PC-9 (cell line): ENCODE measurements around the gene KCNK5. TPM values are rescaled to one million over a fixed set of nuclear protein-coding genes. Genes with fewer than 3 reads are reported as not detected.

Experiments
- BruUV-seq: library from RNA; stranded (reverse); fragments of 400-500 nt; replicated peaks from 2 replicates; lab custom pipeline; 2021; lab: Mats Ljungman, UMichigan
- CTCF ChIA-PET: fragments of 300-600 bp; sonication (Branson Sonifier 250); formaldehyde crosslinking; loops from one replicate; lab custom pipeline; 2022; ENCODE audit warnings: antibody characterized with exemption; lab: Charles Lee
- POLR2A ChIA-PET: fragments of 300-600 bp; sonication (Branson Sonifier 250); formaldehyde crosslinking; loops from one replicate; lab custom pipeline; 2022; ENCODE audit warnings: antibody characterized with exemption; ENCODE audit not compliant: unreplicated experiment; lab: Charles Lee
- DNase-seq, 2 experiments: peaks; one replicate each; pipeline versions ENCODE4 v3.0.0 to v3.0.0-alpha.2; 2015 to 2022; ENCODE audit warnings: mixed read lengths in 1 of 2
- H2AFZ ChIP-seq: fragments of 200-600 bp; sonication (generic); 2 replicates; pipeline ENCODE4 v1.8.1; 2017; ENCODE audit warnings: antibody characterized with exemption
- H3F3A ChIP-seq: fragments of 200-600 bp; sonication (generic); 2 replicates; pipeline ENCODE4 v1.8.1; 2017; ENCODE audit warnings: antibody characterized with exemption, mild to moderate bottlenecking, low read depth; ENCODE audit not compliant: insufficient read depth
- H3K27ac ChIP-seq: fragments of 200-600 bp; sonication (generic); 2 replicates; pipeline ENCODE4 v1.6.1; 2016; ENCODE audit warnings: mixed run types
- H3K27me3 ChIP-seq: fragments of 200-600 bp; sonication (generic); 2 replicates; pipeline ENCODE4 v1.6.1; 2016; ENCODE audit warnings: low read depth, mixed run types; ENCODE audit not compliant: insufficient read depth
- H3K36me3 ChIP-seq: fragments of 200-600 bp; sonication (generic); 2 replicates; pipeline ENCODE4 v1.6.1; 2016; ENCODE audit warnings: low read depth, mixed run types
- H3K4me1 ChIP-seq: fragments of 200-600 bp; sonication (generic); replicated peaks from 2 replicates; pipeline ENCODE4 v1.6.1; 2016; ENCODE audit warnings: mixed run types; ENCODE audit not compliant: insufficient read depth
- H3K4me2 ChIP-seq: fragments of 200-600 bp; sonication (generic); 2 replicates; pipeline ENCODE4 v1.6.1; 2017; ENCODE audit warnings: mixed run types
- H3K4me3 ChIP-seq: fragments of 200-600 bp; sonication (generic); 2 replicates; pipeline ENCODE4 v1.6.1; 2016; ENCODE audit warnings: mixed run types
- H3K79me2 ChIP-seq: fragments of 200-600 bp; sonication (generic); 2 replicates; pipeline ENCODE4 v1.6.1; 2017; ENCODE audit warnings: low read depth, mixed run types
- H3K9me2 ChIP-seq: fragments of 200-600 bp; sonication (generic); 2 replicates; pipeline ENCODE4 v1.8.1; 2017; ENCODE audit warnings: mild to moderate bottlenecking; ENCODE audit not compliant: insufficient read depth
- H3K9me3 ChIP-seq: fragments of 200-600 bp; sonication (generic); 2 replicates; pipeline ENCODE4 v1.8.1; 2016; ENCODE audit warnings: low read depth; ENCODE audit not compliant: insufficient read depth
- H4K20me1 ChIP-seq: fragments of 200-600 bp; sonication (generic); 2 replicates; pipeline ENCODE4 v1.8.1; 2017; ENCODE audit not compliant: insufficient read depth
- EZH2 ChIP-seq: fragments of 200-600 bp; sonication (generic); IDR thresholded peaks from 2 replicates; pipeline ENCODE4 v1.8.0; 2017; ENCODE audit warnings: antibody characterized with exemption, low read depth
- intact Hi-C: fragments of 100-400 bp; cut with micrococcal nuclease; formaldehyde crosslinking; loops from one replicate; pipeline ENCODE4 v1.10.0; 2022; ENCODE audit not compliant: unreplicated experiment
- total RNA-seq: library from RNA; stranded (reverse); gene quantifications from 2 replicates; pipeline ENCODE4 v1.2.3, GENCODE V29; 2021
- TF ChIP-seq, protein P1 (sequence below): fragments of 200-600 bp; sonication (generic); conservative IDR thresholded peaks from 2 replicates; pipeline ENCODE4 v1.6.1; 2017; ENCODE audit warnings: mixed run types, antibody characterized with exemption, mild to moderate bottlenecking, moderate library complexity

KCNK5 gene
- total RNA-seq, 1 experiment from 2014 or later = 11.9 TPM

DNA sequence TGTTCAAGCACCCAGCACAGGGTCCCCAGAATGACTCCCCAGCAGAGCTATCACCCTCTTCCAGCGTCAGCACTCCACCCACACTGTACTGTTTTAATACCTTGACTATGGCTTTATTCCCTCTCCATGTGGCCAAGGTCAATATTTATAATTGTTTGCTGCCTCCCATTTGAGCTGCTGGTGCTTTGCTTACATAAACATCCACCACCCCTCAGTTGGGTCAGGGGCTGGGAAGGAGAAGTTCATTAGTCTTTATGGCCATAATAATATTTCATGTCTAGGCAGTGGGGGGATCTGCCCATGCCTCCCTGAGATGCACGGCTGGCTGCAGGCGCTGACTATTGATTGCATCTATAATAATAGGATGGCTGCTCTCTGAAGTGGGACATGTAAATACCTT, 72.5 kb downstream of the KCNK5 start:
- H3F3A ChIP-seq = no peaks in the 10 kb centered on the region
- TF ChIP-seq, protein P1, sequence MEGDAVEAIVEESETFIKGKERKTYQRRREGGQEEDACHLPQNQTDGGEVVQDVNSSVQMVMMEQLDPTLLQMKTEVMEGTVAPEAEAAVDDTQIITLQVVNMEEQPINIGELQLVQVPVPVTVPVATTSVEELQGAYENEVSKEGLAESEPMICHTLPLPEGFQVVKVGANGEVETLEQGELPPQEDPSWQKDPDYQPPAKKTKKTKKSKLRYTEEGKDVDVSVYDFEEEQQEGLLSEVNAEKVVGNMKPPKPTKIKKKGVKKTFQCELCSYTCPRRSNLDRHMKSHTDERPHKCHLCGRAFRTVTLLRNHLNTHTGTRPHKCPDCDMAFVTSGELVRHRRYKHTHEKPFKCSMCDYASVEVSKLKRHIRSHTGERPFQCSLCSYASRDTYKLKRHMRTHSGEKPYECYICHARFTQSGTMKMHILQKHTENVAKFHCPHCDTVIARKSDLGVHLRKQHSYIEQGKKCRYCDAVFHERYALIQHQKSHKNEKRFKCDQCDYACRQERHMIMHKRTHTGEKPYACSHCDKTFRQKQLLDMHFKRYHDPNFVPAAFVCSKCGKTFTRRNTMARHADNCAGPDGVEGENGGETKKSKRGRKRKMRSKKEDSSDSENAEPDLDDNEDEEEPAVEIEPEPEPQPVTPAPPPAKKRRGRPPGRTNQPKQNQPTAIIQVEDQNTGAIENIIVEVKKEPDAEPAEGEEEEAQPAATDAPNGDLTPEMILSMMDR = no peak
- TF ChIP-seq EZH2 = no peak
- peaks cover 3% of the 10 kb centered on the region; the same call in 1 of the 2 replicates for H3K9me3 ChIP-seq
- peaks cover 6% of the 10 kb centered on the region; the same call in 1 of the 2 replicates for H3K27me3 ChIP-seq
- DNase-seq = no peak
- H3K36me3 ChIP-seq = no peaks in the 10 kb centered on the region
- BruUV-seq = no TSS peak
- H3K79me2 ChIP-seq = no peaks in the 10 kb centered on the region
- ChIA-PET POLR2A (no interaction called here), CTCF (no interaction called here)
- no peaks in the 10 kb centered on the region for H4K20me1 ChIP-seq
- no peak overlapping the region for H3K27ac ChIP-seq
- no peaks in the 10 kb centered on the region for H3K9me2 ChIP-seq
- intact Hi-C loops = loop anchor here (5.0 kb wide), 1 partner anchor 70 kb away; no protein-coding TSS in a partner anchor
- no peak overlapping the region for H3K4me2 ChIP-seq
- no peak overlapping the region for H2AFZ ChIP-seq
- no peak overlapping the region for H3K4me3 ChIP-seq
- H3K4me1 ChIP-seq = no peaks in the 10 kb centered on the region

DNA sequence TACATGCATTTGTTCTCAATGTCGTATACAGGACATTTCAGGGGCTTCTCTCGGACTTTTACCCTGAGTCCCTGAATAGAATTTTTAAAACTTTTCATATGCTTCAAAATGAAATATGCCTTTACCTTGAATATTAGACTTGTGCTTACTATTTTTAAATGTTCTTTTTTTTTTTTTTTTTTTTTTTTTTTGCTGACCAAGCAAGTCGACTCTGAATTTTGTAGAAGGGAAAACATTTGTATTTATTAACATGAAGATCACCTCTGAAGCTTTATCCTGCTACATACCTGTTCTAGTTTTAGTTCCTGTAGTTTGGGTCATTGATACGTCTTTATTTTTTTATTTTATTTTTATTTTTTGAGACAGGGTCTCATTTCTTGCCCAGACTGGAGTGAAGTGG, 74.6 kb downstream of the KCNK5 start:
- ChIA-PET POLR2A (no interaction called here), CTCF (no interaction called here)
- intact Hi-C loops = loop anchor here (5.0 kb wide), 1 partner anchor 67 kb away; no protein-coding TSS in a partner anchor
- H3K9me2 ChIP-seq = no peaks in the 10 kb centered on the region
- H3K27me3 ChIP-seq = peaks cover 27% of the 10 kb centered on the region
- no peak overlapping the region for H3K4me2 ChIP-seq
- H3K36me3 ChIP-seq = no peaks in the 10 kb centered on the region
- no peaks in the 10 kb centered on the region for H3K79me2 ChIP-seq
- no TSS peak for BruUV-seq
- H3K4me1 ChIP-seq = no peaks in the 10 kb centered on the region
- no peak for DNase-seq
- H2AFZ ChIP-seq = no peak overlapping the region
- H3F3A ChIP-seq = no peaks in the 10 kb centered on the region
- peaks cover 1% of the 10 kb centered on the region; the same call in 1 of the 2 replicates for H3K9me3 ChIP-seq
- no peak for TF ChIP-seq EZH2
- TF ChIP-seq, protein P1 = no peak
- H4K20me1 ChIP-seq = no peaks in the 10 kb centered on the region
- H3K27ac ChIP-seq = no peak overlapping the region
- H3K4me3 ChIP-seq = no peak overlapping the region

DNA sequence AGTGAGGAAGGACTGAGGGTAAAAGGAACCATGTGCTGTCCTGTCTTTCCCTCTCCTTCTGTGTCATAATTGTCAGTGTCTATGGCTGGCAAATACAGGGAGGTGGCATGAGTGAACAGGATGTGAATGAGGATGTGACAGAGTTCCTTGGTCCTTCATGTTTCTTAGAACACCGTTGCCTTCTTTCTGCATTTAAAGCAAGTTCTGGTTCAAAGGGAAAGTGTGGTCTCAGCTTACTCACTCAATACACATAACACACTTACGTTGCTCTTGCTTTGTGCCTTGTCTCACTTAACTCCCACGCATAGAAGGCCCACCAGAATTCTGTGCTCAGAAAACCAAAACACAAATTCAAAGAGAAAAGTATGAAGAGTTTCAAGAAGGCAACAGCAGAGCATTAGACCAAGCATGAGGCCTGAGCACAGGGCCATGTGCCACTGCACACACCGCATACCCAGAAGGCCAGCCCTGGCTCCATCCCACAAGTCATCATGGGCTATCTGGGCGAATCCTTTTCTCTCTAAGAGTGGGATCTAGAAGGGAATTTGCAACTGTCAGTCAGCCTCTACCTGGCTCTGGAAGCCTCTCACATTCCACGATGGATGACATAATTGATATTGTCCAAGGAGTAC, 75.4 kb downstream of the KCNK5 start:
- H3K36me3 ChIP-seq = no peaks in the 10 kb centered on the region
- H3K4me3 ChIP-seq = no peak overlapping the region
- H3K9me2 ChIP-seq = no peaks in the 10 kb centered on the region
- CTCF ChIA-PET = no interaction called here
- H2AFZ ChIP-seq = no peak overlapping the region
- intact Hi-C loops = no loop called here
- H3F3A ChIP-seq = no peaks in the 10 kb centered on the region
- no peaks in the 10 kb centered on the region for H3K79me2 ChIP-seq
- H4K20me1 ChIP-seq = no peaks in the 10 kb centered on the region
- no peak overlapping the region for H3K4me2 ChIP-seq
- POLR2A ChIA-PET = no interaction called here
- BruUV-seq = no TSS peak
- H3K27me3 ChIP-seq = peaks cover 34% of the 10 kb centered on the region
- H3K27ac ChIP-seq = no peak overlapping the region
- no peak for DNase-seq
- TF ChIP-seq EZH2 = no peak
- TF ChIP-seq, protein P1 = no peak
- no peaks in the 10 kb centered on the region for H3K4me1 ChIP-seq
- H3K9me3 ChIP-seq = no peaks in the 10 kb centered on the region
